ENCODE data around the gene PDIA6.
"Not testable (repeated sequence)": the region's sequence is repeated elsewhere in the genome, so short reads cannot be mapped to it uniquely, and the experiment has no call there.

Gene PDIA6

GRCh38 chr2:10832203-10832936 lies 19.8 kb upstream of the PDIA6 start:
- DNase-seq (ENCODE audit: low spot score) = peak; percentile 75

- DNase-seq (ENCODE audit: low spot score) = no peak
Observed at GRCh38 chr2:10831400-10831985, 18.9 kb upstream of the PDIA6 start.

GRCh38 chr2:10830641-10831399 lies 18.2 kb upstream of the PDIA6 start:
- DNase-seq (ENCODE audit: low spot score) = no peak

DNA sequence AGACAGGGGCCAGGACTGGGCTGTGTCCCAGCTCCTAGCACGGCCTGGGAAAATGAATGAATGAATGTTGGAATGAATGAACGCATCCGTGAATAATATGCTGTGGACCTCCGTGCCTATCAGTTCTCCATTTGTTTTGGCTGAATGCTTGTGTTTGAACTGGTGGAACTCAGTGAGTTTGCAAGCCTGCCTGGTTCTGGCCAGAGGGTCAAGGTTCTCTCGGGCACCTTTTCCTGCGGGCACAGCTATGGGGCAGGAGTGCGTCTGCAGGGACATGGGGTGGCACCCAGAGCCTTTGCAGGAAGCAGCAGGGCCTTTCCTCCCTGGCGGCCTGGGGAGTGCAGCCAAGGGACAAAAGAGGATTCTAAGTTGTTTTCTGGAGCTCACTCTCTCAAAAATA lies 17.6 kb upstream of the PDIA6 start:
- no peak for DNase-seq (ENCODE audit: low spot score)

GRCh38 chr2:10829299-10829698 lies 16.7 kb upstream of the PDIA6 start:
- DNase-seq (ENCODE audit: low spot score) = no peak

- DNase-seq (ENCODE audit: low spot score) = no peak
Observed at GRCh38 chr2:10828346-10828745, 15.8 kb upstream of the PDIA6 start.

- no peak for DNase-seq (ENCODE audit: low spot score)
Observed at GRCh38 chr2:10826625-10827024, 14.0 kb upstream of the PDIA6 start.

- DNase-seq (ENCODE audit: low spot score) = no peak
Observed at GRCh38 chr2:10826026-10826425, 13.4 kb upstream of the PDIA6 start.

GRCh38 chr2:10824191-10824590 lies 11.6 kb upstream of the PDIA6 start:
- no peak for DNase-seq (ENCODE audit: low spot score)

DNA sequence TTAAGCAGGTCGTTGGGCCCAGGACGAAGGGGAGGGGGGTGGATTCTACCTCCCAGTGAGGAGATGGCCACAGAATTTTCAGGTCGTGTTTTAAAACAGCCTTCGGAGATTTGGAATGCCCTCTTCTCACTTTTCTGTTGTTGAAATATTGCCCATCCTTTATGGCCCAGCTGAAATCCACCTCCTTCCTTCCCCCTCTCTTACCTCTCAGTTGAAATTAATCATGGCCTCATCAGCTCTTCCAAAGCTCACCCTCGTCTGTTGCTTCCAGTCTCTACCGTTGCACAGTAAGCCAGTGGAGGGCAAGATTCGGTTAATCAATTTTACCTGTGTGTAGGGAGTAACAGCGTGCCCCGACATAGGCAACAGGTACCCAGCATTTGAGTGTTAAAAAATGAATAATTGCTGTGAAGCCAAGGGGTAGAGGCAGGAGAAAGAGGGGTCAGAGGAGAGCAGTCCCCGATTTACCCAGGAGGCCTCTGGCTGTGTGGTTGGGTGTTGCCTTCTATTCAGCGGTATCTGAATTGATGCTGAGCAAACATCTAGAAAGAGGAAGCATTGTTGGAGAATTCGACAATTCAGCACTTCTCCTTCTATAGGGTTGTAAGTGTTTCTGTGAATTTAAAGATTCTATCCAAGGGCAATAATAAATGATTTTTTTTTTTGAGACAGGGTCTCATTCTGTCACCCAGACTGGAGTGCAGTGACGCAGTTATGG lies 8.6 kb upstream of the PDIA6 start:
- no peak for DNase-seq (ENCODE audit: low spot score)

DNA sequence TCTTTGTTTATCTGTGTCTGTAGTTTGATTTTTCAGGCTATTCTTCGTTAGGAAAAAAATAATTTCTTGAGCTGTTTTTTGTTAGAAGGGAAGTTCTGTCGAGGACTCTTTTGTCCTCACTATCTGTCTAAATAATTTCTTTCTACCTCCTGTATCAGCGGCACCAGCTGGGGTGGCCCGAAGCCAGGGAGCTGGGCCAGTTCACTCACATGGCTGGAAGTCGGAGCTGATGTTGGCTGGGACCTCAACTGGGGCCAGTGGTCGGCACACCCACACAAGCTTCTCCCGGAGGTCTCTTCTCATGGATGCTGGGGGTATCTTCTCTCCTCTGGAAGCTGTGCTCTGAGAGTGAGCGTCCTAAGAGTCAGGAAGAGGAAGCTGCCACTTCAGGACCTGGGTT lies 8.0 kb upstream of the PDIA6 start:
- DNase-seq (ENCODE audit: low spot score) = no peak

DNA sequence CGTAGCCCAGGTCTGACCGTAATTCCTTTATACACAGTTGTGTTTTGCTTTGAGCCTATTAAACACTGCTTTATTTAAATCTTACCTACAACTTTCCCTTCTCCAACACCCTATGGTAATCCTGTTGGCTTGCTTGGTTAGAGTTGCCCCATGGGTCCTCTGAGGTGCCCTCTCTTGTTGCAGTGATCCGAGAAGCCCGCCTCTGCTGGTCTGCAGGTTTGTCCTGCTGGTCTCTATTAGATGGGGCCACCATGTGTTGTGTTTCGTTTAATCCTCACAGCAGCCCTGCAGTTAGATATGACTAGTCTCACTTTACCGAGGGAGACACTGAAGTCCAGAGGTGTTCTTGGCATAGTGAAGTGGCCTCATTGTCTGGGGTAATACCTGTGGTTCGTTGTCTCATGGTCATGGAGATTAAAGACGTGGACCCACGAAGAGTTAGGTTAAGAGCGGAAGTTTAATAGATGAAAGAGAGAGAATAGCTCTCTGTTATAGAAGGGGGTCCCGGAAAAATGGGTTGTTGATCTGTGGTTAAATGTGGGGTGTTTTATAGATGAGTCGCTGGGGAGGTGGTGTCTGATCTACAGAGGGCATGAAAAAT lies 7.2 kb upstream of the PDIA6 start:
- DNase-seq (ENCODE audit: low spot score) = no peak

GRCh38 chr2:10818984-10819383 lies 6.4 kb upstream of the PDIA6 start:
- no peak for DNase-seq (ENCODE audit: low spot score)

DNA sequence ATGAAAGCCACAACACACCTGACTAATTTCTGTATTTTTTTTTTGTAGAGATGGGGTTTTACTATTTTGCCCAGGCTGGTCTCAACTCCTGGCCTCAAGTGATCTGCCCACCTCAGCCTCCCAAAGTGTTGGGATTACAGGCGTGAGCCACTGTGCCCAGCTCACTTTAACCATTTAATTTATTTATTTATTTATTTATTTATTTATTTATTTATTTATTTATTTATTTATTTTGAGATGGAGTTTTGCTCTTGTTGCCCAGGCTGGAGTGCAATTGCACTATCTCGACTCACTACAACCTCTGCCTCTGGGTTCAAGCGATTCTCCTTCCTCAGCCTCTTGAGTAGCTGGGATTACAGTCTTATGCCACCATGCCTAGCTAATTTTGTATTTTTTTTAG lies 5.7 kb upstream of the PDIA6 start:
- not testable (repeated sequence) for DNase-seq (ENCODE audit: low spot score)

GRCh38 chr2:10817413-10817812 lies 4.8 kb upstream of the PDIA6 start:
- peak; percentile 20 for DNase-seq (ENCODE audit: low spot score)

DNA sequence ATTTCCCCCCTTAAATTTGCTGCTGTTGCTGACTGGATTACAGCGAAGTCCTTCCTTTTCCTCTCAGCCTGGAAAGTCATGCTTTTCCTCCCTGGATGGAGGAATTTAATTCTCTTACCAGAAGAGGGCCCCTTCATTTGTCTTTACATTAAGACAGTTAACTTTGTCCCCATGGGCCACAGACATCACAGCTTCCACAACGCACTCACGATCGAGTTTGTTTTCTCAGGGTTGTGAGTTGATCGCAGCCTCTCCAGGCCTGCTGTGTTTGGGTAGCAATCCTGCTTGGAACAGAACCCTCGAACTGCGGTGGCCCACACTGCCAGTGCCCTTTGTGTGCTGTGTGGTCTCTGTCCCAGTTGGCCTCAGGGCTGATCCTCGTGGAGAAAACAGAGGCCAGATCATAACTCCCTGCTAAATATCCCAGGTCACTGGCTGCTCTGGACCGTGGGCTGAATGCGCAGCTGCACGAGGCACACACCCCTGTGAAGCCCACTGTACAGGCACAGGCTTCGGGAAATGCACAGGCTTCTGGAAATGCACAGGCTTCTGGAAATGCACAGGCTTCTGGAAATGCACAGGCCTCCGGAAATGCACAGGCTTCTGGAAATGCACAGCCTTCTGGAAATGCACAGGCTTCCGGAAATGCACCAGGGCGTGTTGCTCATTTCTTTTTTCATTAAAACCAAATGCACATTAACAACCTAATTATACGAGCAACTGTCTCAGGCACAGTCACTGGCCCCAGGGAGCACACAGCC lies 2.2 kb upstream of the PDIA6 start:
- DNase-seq (ENCODE audit: low spot score) = no peak

DNA sequence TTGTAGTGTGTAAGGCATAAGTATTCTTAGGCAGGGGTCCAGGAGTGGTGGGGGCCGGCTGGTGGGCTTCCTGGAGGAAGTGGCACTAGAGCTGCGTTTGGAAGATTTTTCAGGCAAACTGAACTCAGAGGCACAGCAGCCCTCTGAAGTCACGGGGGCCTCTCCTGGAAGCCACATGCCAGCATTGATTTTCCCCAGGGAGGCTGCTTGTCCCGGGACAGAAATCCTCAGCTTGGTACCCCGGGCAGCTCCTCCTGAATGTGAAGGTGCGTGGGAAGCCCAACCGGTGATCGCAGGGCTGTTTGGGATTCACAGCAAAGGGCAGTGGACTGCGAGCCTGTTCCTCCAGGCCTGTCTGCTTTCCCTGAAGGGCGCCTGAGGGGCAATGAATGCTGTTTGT lies 1.6 kb upstream of the PDIA6 start:
- no peak for DNase-seq (ENCODE audit: low spot score)

DNA sequence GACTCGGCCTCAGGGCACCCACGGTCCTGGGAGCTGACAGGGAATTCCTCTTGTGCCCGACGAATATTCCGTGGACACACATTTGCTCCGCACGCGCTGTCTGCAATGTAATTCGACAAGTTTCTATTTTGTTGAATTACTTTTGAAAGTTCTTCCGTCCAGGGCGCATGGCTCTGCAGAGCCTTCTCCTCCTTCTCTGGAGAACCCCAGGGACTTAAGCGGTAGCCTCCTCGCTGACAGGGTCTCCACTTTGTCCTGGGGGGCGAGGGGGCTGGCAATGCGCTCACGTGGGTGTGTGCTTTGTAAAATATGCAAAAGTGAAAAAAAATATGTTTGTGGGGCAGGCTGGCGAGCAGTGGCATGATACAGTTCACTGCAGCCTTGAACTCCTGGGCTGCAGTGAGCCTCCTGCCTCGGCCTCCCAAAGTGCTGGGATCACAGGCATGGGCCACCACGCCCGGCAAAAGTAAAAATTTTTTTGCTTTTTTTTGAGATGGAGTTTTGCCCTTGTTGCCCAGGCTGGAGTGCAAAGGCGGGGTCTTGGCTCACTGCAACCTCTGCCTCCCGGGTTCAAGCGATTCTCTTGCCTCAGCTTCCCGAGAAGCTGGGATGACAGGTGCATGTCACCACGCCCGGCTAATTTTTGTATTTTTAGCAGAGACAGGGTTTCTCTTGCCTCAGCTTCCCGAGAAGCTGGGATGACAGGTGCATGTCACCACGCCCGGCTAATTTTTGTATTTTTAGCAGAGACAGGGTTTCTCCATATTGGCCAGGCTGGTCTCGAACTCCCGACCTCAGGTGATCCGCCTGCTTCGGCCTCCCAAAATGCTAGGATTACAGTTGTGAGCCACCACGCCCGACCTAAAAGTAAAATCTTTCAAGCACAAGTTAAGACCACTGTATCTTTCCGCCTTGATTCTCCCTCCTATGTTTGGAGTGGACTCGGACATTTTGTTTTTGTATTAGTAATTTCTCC lies 866 bp upstream of the PDIA6 start:
- not testable (repeated sequence) for DNase-seq (ENCODE audit: low spot score)

GRCh38 chr2:10811517-10811916 lies 1.1 kb downstream of the PDIA6 start:
- DNase-seq (ENCODE audit: low spot score) = no peak
